ENCODE data around the gene PIP4P1. TPM values are rescaled to one million over a fixed set of nuclear protein-coding genes. Genes with fewer than 3 reads are reported as not detected.

PIP4P1 gene
- total RNA-seq, 1 experiment from 2014 or later, result 27.2 TPM

DNA sequence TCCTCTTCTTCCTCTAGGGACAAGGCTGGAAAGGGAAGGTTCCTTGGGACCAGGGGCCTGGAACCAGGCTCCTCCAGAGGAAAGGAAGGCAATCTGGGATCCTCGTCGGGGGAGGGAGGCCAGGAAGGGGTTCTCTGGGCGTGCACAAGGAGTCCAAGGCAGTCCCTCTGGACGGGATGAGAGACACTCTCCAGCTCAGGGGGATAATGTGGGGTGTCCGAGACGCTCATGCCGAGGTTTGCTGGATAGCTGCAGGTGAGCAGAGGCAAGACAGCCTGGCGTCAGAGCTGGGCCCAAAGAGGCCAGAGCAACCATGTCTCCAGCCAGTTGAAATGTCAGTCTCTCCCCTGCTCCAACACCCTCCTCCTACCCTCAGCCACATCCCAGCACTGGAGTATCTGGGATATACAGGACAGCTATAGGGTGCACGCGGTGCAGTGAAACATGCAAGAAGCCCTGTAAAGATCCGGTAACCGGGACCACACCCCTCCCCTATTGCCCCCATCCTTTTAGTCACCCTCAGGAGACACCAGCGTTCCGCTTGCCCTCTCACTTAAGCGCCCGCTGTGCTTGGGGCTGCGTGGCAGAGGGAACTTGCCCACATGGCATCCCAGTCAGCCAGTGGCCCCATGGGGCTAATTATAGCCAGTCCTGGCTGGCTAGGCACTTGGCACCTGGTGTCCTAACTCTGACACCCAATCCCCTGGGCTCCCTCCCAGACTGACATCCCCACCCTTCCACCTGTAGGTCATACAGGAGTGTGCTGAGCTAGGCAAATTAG, 25.5 kb downstream of the PIP4P1 start, which contains the start of gene KLHL33:
KLHL33 (minus strand) TSS at position 585 of the 781 bp plus-strand sequence; CDS start at position 230, 355 bp downstream.
- no peak for DNase-seq (ENCODE audit: low read depth)

GRCh38 chr14:20434701-20435581, 26.3 kb downstream of the PIP4P1 start:
- no peak for DNase-seq (ENCODE audit: low read depth)

DNA sequence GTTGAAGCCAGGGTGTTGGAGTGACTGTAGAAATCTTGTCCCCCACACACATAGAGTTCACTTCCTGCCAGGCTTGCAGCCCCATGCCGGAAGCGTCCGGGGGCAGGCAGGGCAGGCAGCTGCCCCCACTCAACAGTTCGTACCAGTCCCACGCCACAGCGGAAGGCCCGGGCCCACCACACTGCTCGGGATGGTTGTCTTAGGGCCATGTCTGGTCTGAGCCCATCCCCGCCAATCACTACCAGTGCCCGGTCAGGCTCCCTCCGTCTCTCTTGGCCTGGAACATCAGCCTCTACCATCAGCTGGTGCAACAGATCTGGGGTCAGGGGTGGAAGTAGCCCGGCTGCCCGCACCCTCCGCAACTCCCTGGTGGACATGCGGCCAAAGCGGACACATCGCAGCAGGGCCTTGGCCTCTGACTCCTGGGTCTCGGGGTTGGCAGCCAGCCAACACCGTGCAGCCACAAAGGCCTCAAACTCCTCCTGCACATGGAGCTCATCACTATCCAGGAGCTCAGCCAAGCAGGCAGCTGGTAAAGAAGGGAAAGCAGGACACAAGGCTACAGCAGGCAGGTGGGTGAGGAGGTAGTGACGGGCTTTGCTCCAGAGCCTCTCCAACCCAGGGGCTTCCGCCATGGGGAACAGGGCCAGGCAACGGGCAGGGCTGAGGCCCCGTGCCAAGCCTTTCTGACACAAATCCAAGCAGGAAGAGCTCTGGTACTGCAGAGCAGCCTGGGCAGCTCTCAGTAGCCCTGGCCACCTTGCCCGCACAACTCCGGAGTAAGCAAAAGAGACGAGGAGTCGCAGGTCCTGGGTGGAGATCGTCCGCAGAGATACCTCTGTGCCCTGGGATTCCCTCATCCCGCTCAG, 31.2 kb downstream of the PIP4P1 start:
- no peak for DNase-seq (ENCODE audit: low read depth)

DNA sequence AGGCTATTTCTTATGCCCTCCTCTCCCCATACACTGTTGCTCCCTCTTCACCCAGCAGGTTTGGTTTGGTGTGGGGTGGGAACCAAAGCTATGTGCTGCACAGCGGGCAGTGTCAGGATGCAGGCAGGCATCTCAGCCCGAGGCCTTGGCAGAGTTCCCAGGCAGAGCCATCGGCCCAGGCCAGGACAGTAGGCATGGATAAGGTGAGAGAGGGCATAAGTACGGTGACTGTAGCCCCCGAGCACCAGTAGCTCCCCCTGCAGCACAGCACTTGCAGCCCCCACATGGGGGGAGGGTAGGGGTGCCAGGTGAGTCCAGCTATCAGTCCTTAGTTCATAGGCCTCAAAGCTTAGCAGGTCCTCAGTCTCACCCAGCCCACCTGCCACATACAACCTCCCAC, 32.4 kb downstream of the PIP4P1 start:
- peak; percentile 22 for DNase-seq (ENCODE audit: low read depth)

DNA sequence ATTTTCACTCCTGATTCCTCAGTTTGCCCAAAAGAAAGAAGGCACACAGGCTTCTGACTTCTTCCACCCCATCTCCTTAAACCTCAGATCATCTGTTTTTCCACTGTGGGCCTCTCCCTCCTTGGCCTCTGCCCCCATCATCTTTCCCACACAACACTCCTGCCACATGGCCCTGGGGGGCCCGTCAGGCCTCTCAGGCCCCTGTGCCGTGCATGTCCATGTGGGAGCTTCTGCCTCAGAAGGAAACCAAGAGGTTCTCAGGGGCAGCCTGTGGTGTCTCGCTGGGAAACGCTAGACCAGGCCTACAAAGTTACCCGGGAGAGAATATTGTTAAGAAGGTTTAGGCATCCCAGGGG, 33.2 kb downstream of the PIP4P1 start:
- no peak for DNase-seq (ENCODE audit: low read depth)

GRCh38 chr14:20427231-20428009, 33.8 kb downstream of the PIP4P1 start:
- DNase-seq (ENCODE audit: low read depth), result peak; percentile 76

GRCh38 chr14:20424851-20425250, 36.4 kb downstream of the PIP4P1 start:
- no peak for DNase-seq (ENCODE audit: low read depth)

GRCh38 chr14:20422886-20423285, 38.3 kb downstream of the PIP4P1 start:
- DNase-seq (ENCODE audit: low read depth), result no peak

DNA sequence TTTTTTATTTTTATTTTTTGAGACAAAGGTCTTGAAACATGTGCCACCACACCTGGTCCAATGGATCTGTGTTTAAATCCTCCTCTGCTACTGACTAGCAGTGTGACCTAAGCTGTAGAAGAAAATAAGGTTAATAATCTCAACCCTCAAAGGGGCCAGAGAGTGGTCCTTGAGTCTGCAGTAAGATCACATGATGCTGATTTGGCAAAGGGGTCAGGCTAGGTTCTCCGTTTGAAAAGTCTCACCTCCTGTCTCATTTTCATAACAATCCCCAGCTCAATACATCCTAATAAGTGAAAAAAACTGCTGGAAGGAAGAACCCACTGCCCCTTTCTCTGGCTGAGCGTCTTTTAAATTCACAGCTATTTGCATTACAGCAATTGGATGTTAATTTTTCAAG, 40.0 kb downstream of the PIP4P1 start:
- DNase-seq (ENCODE audit: low read depth), result no peak

DNA sequence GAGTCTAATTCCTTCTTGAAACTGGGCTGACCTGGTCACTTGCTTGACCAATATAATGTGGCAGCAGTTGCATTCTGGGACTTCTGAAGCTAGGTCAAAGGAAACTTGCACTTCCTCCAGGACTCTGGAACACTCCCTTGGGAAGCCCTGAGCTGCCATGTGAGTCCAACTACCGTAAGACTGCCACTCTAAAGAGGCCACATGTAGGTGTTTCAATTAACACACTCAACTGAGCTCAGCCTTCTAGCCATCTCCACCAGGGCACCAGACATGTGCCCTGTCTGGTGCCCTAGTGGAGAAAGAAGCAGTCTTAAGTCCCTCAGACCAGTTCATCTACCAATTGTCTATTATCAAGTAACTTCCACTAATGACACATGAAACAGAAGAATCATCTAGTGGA, 41.8 kb downstream of the PIP4P1 start:
- no peak for DNase-seq (ENCODE audit: low read depth)

GRCh38 chr14:20418501-20418909, 42.7 kb downstream of the PIP4P1 start:
- DNase-seq (ENCODE audit: low read depth), result no peak

- DNase-seq (ENCODE audit: low read depth), result no peak
Measured at GRCh38 chr14:20417250-20418186, 43.7 kb downstream of the PIP4P1 start.

DNA sequence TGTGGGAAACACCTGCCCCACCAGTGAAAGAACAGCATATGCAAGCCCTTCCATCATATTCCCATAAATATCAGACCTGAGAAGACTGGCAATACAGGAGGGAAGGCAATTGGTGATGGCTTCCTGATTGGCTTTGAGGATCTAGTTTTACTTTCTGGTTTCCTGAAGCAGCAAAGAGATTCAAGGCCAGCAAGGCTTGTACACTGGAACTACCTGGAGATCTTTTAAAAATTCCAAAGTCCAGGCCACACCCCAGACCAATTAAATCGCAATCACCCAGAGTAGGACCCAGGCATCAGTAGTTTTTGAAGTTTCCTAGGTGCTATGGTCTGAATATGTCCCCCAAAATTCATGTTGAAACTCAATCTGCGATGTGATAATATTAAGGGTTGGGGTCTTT, 45.0 kb downstream of the PIP4P1 start:
- DNase-seq (ENCODE audit: low read depth), result no peak

DNA sequence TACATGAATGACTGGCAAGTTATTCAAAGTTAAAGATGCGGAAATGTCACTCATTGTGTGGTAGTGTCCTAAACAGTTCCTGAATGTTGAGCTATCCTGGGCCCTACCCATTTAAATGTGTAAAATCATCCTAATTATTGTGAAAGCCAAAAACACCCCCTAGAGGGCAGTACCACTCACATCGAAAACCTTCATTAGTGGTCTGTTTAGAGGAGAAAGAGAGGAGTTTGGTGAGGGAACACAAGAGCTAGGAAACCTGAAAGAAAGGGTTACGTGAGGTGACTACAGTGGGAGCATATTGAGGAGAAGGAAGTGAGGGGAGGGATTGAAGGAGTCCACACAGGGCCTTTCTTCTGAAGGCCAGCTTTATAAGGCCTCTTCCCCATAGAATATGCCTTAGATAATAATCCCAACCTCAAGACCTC, 45.4 kb downstream of the PIP4P1 start:
- peak; percentile 66 for DNase-seq (ENCODE audit: low read depth)

DNA sequence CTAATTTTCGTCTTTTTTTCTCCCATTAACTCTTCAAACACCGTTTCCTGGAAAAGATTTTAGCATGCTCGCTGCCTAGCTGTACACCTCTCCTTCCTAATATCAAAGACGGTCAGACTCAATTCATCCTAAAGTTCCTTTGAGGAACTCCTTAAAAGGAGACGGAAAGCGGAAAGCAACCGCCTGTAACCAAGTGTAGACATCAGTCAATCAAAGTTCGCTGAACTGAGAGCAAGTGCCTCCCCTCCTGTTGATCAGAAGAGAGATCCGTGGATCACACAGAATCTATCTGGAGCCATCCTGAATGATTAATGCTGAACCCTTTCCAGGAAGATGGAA, 47.5 kb downstream of the PIP4P1 start:
- peak; percentile 25 for DNase-seq (ENCODE audit: low read depth)

DNA sequence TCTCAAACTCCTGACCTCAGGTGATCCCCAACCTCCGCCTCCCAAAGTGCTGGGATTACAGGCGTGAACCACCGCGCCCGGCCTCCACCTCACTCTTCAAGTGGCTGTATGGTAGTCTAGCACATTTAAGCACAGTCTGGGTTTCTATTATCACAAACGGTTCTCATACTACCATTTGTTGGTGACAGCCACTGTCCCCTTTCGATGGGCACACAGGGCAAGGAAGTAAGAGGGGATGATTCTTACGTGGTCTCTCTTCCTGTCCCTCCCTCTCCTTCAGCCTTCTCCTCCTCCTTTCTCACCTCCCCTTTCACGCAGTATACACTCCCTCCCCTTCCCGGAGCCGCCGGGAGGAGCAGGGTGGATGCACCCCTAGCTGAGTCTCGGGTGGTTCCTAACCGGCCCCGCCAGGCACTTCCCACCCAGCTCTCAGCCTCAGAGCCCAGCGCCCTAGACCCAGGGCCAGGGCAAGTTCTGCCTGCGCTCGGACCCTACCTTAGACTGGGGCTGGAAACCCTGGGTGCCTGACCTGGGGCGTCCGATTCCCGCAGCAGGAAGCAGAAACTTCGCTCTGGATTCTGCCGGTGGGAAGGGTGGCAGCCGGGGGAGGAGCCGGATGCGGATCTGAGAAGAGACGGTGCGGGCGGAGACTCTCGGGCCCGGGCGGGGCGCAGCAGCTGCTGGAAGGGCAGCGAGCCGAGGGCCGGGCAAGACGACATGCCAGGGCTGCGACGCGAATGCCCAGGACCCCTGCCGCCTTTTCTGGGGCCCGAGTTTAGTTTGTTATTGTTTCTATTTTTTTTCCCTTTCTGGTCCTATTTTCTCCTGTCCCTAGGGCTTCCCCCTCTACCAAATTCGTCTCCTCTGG, 48.1 kb downstream of the PIP4P1 start, which contains the start of gene TEP1:
TEP1 (minus strand) TSS at position 626 of the 868 bp plus-strand sequence. CDS start 5,062 bp downstream, outside the sequence.
- DNase-seq (ENCODE audit: low read depth), result peak; percentile 84

- peak; percentile 15 for DNase-seq (ENCODE audit: low read depth)
Measured at GRCh38 chr14:20412411-20412810, 48.8 kb downstream of the PIP4P1 start.

DNA sequence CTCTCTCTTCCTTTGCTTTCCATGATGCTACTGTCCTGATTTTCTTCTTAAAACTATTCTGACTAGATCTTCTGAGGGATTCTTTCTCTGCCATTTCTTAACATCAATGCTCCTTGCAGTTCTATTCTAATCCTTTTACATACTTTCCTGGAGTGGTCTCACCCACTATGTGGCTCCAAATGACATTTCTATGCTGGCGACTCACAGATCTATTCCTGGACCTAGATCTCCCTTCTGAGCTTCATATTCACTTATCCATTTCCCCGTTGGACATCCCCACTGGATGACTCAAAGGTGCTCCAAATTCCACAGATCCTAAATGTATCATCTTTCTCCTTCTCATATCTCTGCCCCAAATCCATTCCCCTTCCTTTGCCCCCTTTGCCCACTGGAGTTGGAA, 52.0 kb downstream of the PIP4P1 start:
- peak; percentile 41 for DNase-seq (ENCODE audit: low read depth)

All from M059J (cell line).